RKO (cell line): ENCODE results near the gene MUTYH.
A peak's percentile ranks its signal among the peaks of the same experiment; 100 is the strongest.
"Not testable (repeated sequence)": the region's sequence is repeated elsewhere in the genome, so short reads cannot be mapped to it uniquely, and the experiment has no call there.

ENCODE experiments used
- DNase-seq: peaks from one replicate; pipeline ENCODE4 v3.0.0-alpha.2; 2016; ENCODE audit warnings: low spot score

Gene MUTYH

DNA sequence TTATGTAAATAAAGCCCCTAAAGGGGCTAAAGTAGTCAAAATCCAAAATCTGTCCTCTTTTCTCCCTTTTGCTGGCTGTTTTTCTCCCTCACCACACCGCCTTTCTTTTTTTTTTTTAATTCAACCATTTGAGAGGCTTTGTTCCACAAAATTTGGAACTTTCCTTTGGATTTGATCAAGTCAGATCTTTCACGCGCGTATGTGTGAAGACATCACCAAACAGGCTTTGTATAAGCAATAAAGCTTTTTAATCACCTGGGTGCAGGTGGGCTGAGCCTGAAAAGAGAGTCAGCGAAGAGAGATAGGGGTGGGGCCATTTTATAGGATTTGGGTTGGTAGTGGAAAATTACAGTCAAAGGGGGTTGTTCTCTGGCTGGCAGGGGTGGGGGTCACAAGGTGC lies 18.8 kb downstream of the MUTYH start:
- DNase-seq, result no peak

DNA sequence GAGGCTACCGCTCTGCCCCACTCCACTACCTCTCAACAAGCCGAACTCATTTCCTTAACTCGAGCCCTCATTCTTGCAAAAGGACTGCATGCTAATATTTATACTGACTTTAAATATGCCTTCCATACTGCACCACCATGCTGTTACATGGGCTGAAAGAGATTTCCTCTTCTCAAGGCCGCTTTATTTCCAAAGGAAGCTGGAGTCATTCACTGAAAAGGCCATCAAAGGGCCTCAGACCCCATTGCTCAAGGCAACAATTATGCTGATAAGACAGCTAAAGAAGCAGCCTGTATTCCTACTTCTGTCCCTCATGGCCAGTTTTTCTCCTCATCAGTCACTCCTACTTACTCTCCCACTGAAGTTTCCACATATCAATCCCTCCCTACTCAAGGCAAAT lies 20.5 kb downstream of the MUTYH start:
- no peak for DNase-seq

DNA sequence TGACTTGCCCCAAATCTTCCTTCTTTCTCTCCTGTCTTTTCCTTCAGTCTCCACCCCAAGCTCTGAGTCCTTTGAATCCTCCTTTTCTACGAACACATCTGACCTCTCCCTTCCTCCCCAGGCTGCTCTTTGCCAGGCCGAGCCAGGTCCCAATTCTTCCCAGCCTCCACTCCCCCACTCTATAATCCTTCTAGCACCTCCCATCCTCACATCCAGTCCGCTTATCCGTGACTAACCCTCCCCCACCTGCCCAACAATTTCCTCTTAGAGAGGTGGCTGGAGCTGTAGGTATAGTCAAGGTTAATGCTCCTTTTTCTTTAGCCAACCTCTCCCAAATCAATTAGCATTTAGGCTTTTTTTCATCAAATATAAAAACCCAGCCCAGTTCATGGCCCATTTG lies 23.1 kb downstream of the MUTYH start:
- no peak for DNase-seq

DNA sequence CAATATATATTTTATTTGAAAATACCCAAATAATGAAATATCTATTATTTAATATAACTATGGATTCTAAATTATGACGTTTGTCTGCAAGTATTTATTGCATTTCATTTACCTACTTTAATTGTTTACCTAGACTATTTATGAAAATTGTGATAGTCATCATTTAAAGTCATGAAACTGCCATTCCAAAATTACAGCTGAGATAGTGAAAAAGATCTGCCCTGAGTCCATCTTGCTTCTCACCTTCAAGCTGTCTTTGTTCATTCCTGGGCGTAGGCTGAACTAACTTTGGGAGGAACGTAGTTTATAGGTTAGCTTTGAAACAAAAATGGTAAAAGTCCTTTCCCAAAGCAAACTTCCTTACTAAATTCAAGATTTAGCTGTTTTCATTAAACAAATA lies 26.0 kb downstream of the MUTYH start:
- no peak for DNase-seq

DNA sequence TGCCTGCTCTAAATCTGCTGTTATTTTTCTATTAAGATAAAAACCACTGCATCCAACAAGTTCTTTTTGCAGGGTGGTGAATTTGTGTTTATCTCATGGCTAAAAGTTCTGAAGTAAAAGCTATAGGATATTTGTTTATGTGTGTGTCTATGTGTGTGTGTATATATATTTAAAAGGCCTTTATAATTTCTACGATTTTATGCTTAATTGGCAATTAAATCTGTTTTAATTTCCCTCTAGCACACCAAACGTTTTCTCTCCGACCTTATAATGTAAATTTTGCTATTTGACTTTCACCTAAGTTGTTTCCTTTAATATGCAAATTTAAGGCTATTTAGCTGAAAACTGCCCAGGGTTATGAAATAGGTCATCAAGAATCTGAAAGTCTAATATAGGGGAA lies 33.3 kb downstream of the MUTYH start:
- no peak for DNase-seq

DNA sequence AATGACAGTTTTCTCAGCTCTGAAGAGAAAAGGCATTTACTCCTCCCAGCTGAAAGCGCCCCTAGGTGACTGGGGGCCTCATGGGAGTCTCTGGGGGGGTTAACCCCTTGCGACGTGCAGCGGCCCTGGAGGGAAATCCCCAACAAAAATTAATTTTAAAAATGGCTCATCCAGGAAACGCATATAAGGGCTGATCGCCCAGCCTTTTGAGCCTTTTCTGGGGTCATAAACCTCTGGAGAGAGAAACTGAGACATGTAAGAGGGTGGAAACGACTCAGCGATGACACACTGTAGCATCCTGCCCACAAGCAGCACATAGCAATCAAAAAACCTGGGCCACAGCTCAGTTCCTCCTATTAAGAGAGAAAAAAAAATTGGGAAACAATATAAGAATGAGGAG lies 33.9 kb downstream of the MUTYH start:
- peak; percentile 71 for DNase-seq

DNA sequence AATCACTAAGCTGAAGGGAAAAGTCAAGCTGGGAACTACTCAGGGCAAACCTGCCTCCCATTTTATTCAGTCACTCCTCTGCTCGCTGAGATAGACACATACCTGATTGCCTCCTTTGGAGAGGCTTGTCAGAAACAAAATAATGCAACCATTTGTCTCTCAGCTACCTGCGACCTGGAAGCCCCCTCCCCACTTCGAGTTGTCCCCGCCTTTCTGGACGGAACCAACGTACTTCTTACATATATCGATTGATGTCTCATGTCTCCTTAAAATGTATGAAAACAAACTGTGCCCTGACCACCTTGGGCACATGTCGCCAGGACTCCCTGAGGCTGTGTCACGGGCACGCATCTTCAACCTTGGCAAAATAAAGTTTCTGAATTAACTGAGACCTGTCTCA lies 35.0 kb downstream of the MUTYH start:
- no peak for DNase-seq

DNA sequence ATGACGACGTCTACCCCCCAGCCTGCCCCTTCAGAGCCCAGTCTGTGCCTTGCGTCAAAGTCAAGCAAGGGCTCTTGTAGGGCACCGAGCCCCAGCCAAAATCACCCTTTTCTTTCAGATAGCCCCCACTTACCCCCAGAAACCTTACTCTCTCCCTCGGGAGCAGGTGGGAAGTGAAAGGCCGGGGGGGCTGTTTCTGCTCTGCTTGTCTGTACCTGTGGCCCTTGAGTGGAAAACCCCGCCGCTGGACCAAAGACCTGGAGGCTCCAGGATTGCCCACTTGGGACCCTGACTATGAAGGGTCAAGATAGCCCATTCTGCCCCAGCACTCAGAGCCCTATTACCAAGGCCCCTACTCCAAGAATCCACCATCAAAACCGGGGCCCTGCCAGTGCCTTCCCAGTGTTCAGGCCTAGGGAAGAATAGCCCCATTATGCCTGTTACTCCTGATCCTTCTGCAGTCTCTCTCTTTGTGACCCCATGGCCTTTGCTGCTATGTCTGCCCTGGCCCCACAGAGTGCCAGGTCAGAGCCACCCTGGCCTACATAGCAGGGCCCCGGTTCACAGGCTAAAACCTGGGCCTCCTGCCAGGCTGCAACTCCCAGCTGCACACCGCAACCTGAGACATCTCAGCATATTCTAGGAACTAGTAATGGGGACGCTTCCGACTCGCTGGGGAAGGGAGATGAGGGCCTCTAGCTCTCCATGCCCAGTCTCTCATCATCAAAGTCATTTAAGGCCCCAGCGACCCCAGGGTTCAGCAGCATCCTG lies 35.7 kb downstream of the MUTYH start:
- peak; percentile 47 for DNase-seq

DNA sequence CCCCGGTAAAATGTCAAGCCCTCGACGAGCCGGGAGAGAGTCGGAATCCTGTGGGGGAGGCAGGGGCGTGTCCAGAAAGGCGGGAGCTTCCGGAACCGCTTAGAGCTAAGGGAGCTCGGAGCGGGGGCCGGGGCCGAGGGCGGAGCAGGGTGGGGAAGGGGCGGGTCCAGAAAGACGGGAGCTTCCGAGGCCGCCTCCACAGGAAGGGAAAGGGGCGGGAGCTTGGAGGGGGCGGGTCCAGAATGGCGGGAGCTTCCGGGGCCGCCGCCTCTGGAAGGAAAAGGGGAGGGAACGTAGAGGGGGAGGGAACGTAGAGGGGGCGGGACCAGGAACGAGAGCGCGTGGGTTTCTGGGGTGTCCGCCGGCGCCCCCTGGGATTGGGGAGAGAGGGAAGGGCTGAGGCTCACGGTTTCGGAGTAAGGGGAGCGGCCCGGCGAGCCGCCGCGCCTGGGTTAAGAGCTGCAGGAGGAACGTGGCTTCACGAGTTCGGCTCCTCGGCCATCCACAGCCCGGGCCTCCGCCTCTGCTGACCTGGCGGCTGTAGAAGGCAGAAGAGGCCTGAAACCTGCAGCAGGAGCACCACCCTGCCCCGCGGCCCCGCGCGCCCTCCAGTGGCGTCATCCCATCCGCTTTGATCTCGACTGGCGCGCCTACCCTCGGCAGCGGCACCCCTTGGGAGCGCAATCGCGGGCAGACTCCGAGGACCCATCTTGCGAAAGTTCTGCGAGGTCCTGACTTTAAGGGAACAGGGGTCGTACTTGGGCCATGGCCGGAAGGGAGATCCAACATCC lies 36.5 kb downstream of the MUTYH start:
- peak; percentile 95 for DNase-seq

DNA sequence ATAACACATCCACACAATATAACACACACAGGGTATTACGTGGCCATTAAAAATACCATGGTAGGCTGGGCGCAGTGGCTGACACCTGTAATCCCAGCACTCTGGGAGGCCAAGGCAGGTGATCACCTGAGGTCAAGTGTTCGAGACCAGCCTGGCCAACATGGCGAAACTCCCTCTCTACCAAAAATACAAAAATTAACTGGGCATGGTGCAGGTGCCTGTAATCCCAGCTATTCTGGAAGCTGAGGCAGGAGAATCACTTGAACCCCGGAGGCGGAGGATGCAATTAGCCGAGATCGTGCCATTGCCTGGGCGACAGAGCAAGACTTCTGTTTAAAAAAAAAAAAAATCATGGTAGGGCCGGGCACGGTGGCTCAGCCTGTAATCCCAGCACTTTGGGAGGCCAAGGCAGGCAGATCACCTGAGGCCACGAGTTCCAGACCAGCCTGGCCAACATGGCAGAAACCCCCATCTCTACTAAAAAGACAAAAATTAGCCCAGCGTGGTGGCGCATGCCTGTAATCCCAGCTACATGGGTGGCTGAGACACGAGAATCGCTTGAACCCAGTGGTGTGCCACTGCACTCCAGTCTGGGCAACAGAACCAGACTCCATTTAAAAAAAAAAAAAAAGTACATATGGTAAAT lies 37.6 kb downstream of the MUTYH start:
- DNase-seq, result no peak

DNA sequence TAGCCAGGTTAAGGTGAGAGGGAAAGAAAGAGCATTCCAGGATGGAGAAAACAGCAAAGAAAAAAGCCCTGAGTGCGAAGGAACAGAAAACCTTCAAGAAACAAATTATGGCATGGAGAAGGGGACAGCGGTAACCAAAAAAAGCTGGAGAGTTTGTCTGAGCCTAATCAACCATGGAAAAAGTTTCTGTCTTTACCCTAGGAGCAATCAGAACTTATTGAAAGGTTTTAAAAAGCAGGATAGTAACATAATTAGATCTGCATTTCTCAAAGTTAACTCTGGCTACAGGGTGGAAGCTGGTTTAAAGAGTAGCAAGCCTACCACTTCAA lies 39.6 kb downstream of the MUTYH start:
- DNase-seq, result no peak

DNA sequence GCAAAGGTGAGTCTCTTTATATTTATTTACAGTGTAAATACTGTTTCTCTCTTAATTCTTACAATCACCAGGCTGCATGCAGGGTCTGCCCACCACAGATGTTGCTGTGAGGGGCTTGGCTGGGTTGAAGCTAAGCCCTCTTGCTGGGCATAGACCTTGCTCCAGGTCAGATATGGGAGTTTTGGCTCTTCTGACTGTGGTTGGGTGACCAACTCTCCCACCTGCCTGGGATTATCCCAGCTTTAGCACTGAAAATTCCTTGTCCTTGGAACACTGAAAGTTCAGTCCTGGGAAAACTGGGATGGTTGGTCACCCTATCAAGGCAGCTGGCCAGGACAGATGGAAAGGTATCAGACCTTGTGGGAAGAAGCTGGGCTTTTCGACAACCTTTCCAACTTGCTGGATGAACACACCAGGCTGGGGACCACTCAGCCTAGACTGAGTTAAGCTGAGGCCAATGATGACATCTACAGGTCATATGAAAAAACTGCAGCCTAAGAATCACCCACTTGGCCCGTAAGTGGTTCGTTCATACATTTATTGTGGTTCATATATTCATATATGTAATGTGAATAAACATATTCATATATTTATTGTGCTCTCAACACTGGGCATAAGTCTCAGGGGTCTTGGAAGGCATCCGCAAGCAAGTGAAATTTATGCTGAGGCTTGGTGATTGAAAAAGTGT lies 40.1 kb downstream of the MUTYH start:
- peak; percentile 81 for DNase-seq

DNA sequence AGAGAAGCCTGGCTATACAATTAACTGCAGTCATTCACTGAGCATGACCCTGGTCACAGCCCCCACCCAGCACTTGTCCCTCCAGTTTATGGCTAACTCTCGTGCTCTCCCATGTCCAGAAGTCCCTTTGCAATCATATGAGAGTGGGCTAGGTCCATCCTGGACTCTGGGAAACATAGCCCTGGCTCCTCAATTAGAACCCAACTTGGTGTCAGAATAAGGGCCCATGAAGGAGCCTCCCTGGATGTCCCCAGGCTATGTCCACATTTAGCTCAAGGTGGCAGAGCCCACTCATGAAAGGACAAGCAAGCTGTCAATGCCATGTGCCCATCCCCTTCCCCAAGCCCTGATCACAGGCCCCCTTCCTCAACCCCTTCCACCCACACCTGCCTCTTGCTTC lies 40.9 kb downstream of the MUTYH start:
- DNase-seq, result no peak

DNA sequence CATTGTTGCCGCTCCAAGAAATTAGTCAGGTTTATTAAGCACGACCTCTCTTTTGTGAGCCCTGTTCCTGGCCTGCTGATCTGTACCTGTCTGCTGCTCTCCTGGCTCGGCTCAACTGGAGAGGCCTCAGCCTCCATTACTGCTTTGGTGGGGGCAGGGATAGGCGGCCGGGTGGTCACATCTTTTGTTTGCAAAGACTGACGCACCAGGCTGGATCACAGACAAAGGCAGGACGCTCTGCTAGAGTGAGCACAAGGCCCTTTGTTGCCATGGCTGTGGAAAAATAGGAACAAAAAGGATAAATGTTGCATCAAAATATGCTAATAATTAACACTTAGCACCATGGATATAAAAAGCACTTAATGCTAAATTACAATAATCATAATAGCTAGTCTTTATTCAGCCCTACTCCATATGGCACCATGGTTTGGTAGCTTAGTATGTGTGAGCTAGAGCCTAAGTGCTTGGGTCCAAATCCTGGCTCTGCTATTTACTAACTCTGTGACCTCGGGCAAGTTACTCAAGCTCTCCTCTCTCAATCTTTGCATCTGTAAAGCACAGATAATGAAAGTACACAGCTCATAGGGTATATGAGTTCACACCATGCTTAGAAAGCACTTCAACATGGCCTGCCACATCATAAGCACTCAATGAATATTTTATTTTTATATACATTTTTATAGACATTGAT lies 42.4 kb downstream of the MUTYH start:
- DNase-seq, result no peak

DNA sequence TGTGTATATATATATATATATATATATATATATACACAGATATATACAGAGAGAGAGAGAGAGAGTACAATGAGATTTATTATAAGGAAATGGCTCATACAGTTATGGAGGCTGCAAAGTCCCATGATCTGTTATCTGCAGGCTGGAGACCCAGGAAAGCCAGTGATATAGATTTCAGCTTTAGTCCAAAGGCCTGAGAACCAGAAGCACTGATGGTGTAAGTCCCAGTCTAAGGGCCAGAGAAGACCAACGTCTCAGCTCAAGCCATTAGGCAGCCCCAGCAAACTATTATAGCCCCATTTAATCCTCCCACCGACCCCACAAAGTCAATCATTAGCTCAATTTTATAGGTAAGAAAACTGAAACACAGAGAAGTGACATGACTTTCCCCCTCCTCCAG lies 48.5 kb downstream of the MUTYH start:
- no peak for DNase-seq

DNA sequence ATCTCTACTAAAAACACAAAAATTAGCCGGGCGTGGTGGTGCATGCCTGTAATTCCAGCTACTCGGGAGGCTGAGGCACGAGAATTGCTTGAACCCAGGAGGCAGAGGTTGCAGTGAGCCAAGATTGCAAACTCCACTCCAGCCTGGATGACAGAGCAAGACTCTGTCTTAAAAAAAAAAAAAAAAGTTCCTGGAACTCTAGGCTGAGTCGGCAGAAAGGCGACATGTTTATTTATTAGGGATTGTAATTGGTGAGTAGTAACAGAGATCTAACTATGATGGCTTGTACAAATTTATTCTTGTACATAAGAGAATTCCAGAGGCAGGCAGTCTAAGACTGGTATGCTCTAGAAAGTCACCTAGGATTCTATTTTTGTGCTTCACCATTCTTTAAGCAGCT lies 49.2 kb downstream of the MUTYH start:
- not testable (repeated sequence) for DNase-seq

DNA sequence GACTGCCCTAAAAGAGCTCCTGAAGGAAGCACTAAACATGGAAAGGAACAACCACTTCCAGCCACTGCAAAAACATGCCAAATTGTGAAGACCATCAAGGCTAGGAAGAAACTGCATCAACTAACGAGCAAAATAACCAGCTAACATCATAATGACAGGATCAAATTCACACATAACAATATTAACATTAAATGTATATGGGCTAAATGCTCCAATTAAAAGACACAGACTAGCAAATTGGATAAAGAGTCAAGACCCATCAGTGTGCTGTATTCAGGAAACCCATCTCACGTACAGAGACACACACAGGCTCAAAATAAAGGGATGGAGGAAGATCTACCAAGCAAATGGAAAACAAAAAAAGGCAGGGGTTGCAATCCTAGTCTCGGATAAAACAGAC lies 53.7 kb downstream of the MUTYH start:
- not testable (repeated sequence) for DNase-seq

DNA sequence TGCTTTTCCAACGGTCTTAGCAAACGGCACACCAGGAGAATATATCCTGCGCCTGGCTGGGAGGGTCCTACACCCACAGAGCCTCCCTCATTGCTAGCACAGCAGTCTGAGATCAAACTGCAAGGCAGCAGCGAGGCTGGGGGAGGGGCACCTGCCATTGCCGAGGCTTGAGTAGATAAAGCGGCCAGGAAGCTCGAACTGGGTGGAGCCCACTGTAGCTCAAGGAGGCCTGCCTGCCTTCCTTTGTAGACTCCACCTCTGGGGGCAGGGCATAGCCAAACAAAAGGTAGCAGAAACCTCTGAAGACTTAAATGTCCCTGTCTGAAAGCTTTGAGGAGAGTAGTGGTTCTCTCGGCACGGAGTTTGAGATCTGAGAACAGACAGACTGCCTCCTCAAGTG lies 55.4 kb downstream of the MUTYH start:
- DNase-seq, result not testable (repeated sequence)

DNA sequence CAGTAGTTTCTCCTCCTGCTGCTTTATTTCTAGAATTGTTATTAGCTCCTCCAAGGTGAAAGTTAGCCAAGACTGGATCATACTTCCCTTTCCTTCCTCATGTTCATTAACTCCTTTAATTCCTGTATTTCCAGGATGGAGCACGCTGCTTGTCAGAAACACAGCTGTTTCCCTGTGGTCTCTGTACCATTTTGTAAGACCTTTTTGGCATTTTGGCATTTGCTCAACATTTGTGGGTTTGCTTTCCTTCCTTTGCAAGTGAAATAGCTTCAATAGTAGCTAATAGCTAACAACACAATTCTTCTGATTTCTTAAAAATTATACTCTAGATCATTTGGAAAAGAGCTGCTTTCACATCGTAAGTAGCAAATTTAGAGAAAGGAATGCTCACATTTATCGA lies 57.9 kb downstream of the MUTYH start:
- DNase-seq, result no peak
